ENCODE results near the gene TDRD10.

GRCh38 chr1:154485106-154485505 lies 16.9 kb upstream of the TDRD10 start:
- TF ChIP-seq SP1 (IDR thresholded peaks at IDR 0.05), result no peak
- no peak for TF ChIP-seq FOXM1 (IDR thresholded peaks at IDR 0.05; ENCODE audit: borderline replicate concordance)
- no peak for TF ChIP-seq BHLHE40 (IDR thresholded peaks at IDR 0.05; ENCODE audit: borderline replicate concordance)
- TF ChIP-seq NFRKB (IDR thresholded peaks at IDR 0.05), result no peak
- no peak for TF ChIP-seq FOXA1 (IDR thresholded peaks at IDR 0.05)
- TF ChIP-seq LEF1 (IDR thresholded peaks at IDR 0.05; ENCODE audit: borderline replicate concordance), result no peak

Measured in HEK293T (cell line).